Mesodermal cell (in vitro differentiated cells): ENCODE measurements around the gene USP35.

Source experiments
- H3K27ac ChIP-seq: 2 replicates; pipeline ENCODE4 v1.7.0; 2013; ENCODE audit warnings: mild to moderate bottlenecking, low read depth, low read length, moderate library complexity; ENCODE audit not compliant: severe bottlenecking
- H3K36me3 ChIP-seq: 2 replicates; pipeline ENCODE4 v1.7.1; 2013; ENCODE audit warnings: mild to moderate bottlenecking, low read length, moderate library complexity; ENCODE audit not compliant: control insufficient read depth, insufficient read depth
- H3K4me1 ChIP-seq: one replicate; pipeline ENCODE4 v1.7.1; 2013; ENCODE audit warnings: mild to moderate bottlenecking, low read length; ENCODE audit not compliant: insufficient read depth, control insufficient read depth, poor library complexity, severe bottlenecking
- H3K4me3 ChIP-seq: 2 replicates; pipeline ENCODE4 v1.7.0; 2013; ENCODE audit warnings: low read length, control low read depth, mild to moderate bottlenecking; ENCODE audit not compliant: insufficient read depth, poor library complexity, severe bottlenecking; ENCODE audit errors: extremely low read depth
- H3K9me3 ChIP-seq: 2 replicates; pipeline ENCODE4 v1.7.1; 2013; ENCODE audit warnings: mild to moderate bottlenecking, low read length, moderate library complexity; ENCODE audit not compliant: control insufficient read depth
- WGBS, 2 experiments: methylation state at CpG; one replicate each; pipeline ENCODE4 v1.1.5; 2013; ENCODE audit warnings: missing lambda C conversion rate in 2 of 2; ENCODE audit not compliant: insufficient coverage in 2 of 2; 5-methylcytosine and 5-hydroxymethylcytosine counted together

USP35 gene

DNA sequence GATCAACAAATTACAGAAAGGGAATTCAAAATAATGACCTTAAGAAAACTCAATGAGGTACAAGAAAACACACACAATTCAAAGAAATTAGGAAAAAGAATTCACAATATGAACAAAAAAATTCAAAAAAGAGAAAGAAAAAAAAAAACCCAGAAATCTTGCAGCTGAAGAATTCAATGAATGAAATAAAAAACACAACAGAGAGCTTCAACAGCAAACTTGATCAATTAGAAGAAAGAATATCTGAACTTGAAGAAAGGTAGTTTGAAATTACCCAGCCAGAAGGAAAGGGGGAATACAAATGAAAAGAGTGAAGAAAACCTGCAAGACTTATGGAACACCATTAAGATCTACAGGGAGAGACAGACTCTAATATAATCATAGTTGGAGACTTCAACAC is 52.8 kb downstream of the USP35 start:
- H3K27ac ChIP-seq: no peak overlapping the region
- H3K4me3 ChIP-seq: no peak overlapping the region
- H3K36me3 ChIP-seq: peaks cover 9% of the 10 kb centered on the region
- peaks cover 6% of the 10 kb centered on the region for H3K9me3 ChIP-seq
- H3K4me1 ChIP-seq: no peaks in the 10 kb centered on the region

DNA sequence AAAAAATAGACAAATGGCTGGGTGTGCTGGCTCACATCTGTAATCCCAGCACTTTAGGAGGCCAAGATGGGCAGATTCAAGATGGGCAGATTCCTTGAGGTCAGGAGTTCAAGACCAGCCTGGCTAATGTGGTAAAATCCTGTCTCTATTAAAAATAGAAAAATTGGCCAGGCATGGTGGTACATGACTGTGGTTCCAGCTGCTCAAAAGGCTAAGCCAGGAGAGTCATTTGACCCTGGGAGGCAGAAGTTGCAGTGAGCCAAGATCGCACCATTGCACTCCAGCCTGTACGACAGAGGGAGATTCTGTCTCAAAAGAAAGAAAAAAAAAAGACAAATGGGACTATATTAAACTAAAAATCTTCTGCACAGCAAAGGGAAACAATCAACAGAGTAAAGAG is 55.4 kb downstream of the USP35 start:
- Histone ChIP-seq H3K27ac (no peak overlapping the region), H3K36me3 (peaks cover 33% of the 10 kb centered on the region), H3K4me3 (no peak overlapping the region), H3K4me1 (no peaks in the 10 kb centered on the region), H3K9me3 (peaks cover 6% of the 10 kb centered on the region)
- 100% methylated on average over 1 of the region's 2 CpGs; no CpG with 5 or more reads in 1 of the 2 experiments for WGBS, 2 experiments

DNA sequence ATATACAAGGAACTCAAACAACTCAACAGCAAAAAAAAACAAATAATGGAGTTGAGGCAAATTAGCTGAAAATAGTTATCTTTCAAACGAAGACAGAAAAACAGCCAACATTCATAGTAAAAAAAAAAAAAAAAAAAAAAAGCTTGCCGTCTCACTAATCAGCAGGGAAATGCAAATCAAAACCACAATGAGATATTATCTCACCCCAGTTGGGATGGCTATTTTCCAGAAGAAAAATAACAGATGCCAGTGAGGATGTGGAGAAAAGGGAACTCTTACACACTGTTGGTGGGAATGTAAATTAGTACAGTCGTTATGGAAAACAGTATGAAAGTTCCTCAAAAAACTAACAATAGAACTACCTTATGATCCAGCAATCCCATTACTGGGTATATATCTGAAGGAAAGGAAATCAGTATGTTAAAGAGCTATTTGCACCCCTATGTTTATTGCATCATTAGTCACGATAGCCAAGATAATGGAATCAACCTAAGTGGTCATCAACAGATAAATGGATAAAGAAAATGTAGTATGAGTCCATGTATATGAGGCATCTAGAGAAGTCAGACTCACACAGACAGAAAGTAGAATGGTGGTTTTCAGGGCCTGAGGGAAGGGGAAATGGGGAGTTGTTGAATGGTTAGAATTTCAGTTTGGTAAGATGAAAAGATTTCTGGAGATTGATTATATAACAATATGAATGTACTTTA is 56.0 kb downstream of the USP35 start:
- no peak overlapping the region for H3K27ac ChIP-seq
- H3K4me3 ChIP-seq: no peak overlapping the region
- peaks cover 6% of the 10 kb centered on the region for H3K9me3 ChIP-seq
- WGBS, 2 experiments: 80 to 100% methylated on average over 1 of the region's 4 CpGs
- H3K36me3 ChIP-seq: peaks cover 40% of the 10 kb centered on the region
- H3K4me1 ChIP-seq: no peaks in the 10 kb centered on the region

DNA sequence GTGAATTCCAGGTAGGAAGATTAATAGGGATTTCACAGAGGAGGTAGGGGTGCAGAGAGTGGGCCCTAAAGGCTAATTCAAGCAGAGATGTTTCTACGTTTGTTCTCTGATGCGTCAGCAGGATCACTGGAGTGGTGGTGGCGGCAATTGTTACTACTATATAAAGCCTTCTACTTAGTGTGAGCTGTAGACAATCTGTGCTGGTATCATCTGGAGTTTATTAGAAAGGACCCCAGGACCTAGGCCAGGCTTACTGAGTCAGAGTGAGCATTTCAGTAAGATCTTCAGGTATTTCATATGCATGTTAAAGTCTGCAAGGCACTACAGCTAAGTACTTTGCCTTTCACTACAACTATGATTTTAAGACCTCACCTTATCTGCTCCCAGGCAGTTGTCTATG is 59.5 kb downstream of the USP35 start:
- WGBS, 2 experiments: 100% methylated on average over 1 of the region's 3 CpGs; no CpG with 5 or more reads in 1 of the 2 experiments
- no peak overlapping the region for H3K27ac ChIP-seq
- no peak overlapping the region for H3K4me3 ChIP-seq
- H3K4me1 ChIP-seq: peaks cover 8% of the 10 kb centered on the region
- peaks cover 49% of the 10 kb centered on the region for H3K36me3 ChIP-seq
- H3K9me3 ChIP-seq: no peaks in the 10 kb centered on the region

DNA sequence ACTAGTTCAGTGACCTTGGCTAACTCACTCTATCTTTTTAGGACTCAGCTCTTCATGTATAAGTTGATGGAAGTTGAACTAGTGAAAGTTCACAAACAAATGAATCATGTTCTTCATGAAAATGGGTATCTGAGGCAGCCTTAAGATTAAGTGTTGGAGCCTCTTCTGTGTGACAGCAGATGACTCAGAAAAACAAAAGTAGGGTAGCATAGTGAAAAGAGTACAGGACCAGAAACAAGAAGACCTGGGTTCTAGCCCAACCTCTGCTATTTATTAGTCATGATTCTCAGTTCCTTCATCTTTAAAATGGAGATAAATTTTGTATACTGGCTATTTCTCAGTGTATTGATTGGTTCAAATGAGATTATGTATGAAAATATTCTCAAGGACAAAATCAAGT is 60.2 kb downstream of the USP35 start:
- no peak overlapping the region for H3K27ac ChIP-seq
- no peaks in the 10 kb centered on the region for H3K9me3 ChIP-seq
- H3K4me3 ChIP-seq: no peak overlapping the region
- H3K36me3 ChIP-seq: peaks cover 48% of the 10 kb centered on the region
- peaks cover 9% of the 10 kb centered on the region for H3K4me1 ChIP-seq

DNA sequence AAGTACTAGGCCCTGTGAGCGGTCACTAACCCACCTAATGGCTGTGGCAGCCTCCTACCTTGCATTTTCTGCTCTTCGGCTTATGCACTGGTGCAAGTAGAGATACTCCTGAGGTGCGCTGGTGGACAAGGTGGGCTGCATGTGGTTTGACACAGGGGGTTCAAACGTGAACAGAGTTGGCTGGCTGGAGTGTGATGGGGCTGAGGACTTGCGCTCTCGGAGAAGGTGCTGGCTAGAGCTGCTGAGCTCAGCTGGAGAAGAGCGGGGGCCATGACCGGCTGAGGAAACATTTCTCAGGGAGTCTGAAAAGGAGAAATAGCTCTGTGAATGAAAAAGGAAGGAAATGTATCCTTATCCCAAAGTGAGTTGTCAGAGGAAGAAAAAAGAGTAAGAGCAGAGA is 61.4 kb downstream of the USP35 start:
- Histone ChIP-seq H3K9me3 (no peaks in the 10 kb centered on the region), H3K4me1 (peaks cover 12% of the 10 kb centered on the region), H3K36me3 (peaks cover 47% of the 10 kb centered on the region), H3K27ac (no peak overlapping the region), H3K4me3 (no peak overlapping the region)
- 92 to 98% methylated on average over 8 of the region's 8 CpGs for WGBS, 2 experiments

DNA sequence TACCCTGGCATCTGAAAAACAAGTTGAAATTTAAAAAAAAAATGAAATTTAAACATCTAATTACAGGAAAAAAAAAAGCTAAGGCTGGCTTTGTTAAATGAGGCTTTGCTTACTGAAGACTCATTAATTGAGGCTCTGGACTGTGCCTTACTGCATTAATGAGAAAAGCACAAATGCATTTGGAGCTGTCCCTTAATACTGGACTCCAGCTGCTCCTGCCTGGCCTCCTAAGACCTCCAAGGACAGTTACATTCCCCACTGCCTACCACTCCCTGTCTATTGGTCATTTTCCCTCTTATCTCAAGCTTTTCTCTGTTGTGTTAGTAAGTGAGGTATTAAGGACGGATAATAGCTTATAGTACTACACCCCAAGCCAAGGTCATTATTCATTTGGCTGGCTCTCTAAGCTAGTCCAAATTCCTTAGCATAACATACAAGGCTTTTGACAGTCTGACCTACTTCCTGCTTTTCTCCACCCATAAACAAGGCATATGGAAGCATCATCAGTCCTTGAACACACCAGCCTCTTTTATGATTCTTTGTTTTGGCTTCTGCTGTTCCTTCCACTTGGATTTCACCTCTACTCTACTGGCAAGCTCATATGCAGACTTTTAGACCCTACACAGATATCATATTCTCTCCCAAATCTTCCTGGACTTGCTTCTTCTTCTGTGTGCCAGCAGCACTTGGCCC is 62.5 kb downstream of the USP35 start:
- no CpG with 5 or more reads among the region's 1 CpG for WGBS, 2 experiments
- no peak overlapping the region for H3K4me3 ChIP-seq
- peaks cover 43% of the 10 kb centered on the region for H3K36me3 ChIP-seq
- peaks cover 12% of the 10 kb centered on the region for H3K4me1 ChIP-seq
- H3K27ac ChIP-seq: no peak overlapping the region
- no peaks in the 10 kb centered on the region for H3K9me3 ChIP-seq

DNA sequence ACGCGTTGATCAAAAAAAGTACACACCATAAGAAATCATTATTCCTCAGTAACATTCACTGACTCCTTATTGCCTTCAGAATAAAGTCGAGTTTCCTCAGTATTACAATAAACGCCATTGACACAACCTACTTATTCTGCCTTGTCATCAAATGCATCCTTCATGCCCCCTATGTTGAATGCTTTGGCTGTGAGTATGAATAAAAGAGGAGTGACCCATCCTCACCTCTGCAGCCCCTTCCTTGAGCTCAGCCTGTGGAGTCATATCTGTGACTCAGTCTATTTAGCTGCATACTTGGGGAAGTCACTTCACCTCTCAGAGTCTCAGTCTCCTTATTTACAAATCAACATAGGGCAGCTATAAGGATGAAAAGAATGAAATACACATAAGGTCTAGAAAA is 65.1 kb downstream of the USP35 start:
- Histone ChIP-seq H3K27ac (no peak overlapping the region), H3K4me1 (peaks cover 22% of the 10 kb centered on the region), H3K4me3 (no peak overlapping the region), H3K36me3 (peaks cover 19% of the 10 kb centered on the region), H3K9me3 (no peaks in the 10 kb centered on the region)
- WGBS, 2 experiments: 95 to 100% methylated on average over 3 of the region's 4 CpGs

DNA sequence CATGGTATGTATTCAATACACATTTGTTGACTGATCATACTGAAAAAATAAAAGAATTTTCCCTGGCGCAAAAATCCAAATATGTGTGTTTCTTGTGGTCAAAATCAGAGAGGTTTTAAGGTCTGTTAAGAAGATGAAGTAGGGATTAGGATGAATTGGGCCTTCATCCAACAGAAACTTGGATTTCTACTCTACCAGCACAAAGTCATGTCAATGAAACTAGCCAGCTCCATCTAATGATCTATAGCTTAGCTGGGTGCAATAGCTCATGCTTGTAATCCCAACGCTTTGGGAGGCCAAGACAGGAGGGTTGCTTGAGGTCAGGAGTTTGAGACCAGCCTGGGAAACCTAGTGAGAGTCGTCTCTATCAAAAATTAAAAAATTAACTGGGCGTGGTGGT is 65.5 kb downstream of the USP35 start:
- 88 to 100% methylated on average over 3 of the region's 4 CpGs for WGBS, 2 experiments
- Histone ChIP-seq H3K9me3 (no peaks in the 10 kb centered on the region), H3K36me3 (peaks cover 14% of the 10 kb centered on the region), H3K4me1 (peaks cover 22% of the 10 kb centered on the region), H3K4me3 (no peak overlapping the region), H3K27ac (no peak overlapping the region)

DNA sequence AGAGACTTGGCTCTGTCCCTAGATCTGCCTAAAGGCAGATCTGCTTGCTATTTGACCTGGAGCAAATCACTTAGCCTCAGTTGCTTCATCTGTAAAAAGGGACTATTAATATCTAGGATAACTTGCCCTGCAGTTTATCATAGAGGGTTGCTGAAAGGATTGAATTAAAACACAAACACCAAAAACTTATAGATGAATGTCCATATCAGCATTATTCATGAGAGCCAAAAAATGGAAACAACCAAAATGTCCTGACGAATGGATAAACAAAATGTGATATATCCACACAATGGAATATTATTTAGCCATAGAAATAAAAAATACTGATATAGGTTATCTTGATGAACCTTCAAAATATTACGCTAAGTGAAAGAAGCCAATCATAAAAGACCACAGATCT is 67.2 kb downstream of the USP35 start:
- Histone ChIP-seq H3K4me3 (no peak overlapping the region), H3K4me1 (peaks cover 22% of the 10 kb centered on the region), H3K27ac (no peak overlapping the region), H3K9me3 (no peaks in the 10 kb centered on the region), H3K36me3 (no peaks in the 10 kb centered on the region)
- WGBS, 2 experiments: 100% methylated on average over 1 of the region's 2 CpGs; no CpG with 5 or more reads in 1 of the 2 experiments

DNA sequence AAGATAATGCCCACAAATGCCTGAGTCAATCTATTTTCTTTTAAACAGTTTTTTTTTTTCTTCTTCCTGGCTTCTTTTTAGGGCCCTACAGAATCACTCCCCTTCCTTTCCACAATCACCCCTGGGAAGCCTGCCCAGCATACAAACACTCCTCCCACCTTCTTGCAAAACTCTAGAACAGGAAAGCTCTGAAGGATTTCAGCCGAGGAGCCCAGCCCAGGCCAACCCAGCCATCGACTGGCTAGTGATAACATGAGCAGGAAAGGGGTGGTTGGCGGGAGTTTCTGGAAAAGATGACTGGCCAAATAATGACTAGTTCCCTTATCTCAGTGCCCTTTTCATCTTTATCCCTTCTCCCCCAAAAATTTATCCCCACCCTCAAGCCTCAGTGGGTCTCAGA is 68.2 kb downstream of the USP35 start:
- Histone ChIP-seq H3K27ac (peak overlapping the region; percentile 2), H3K4me1 (peaks cover 15% of the 10 kb centered on the region), H3K9me3 (no peaks in the 10 kb centered on the region), H3K36me3 (no peaks in the 10 kb centered on the region), H3K4me3 (no peak overlapping the region)
- 83% methylated on average over 2 of the region's 3 CpGs; no CpG with 5 or more reads in 1 of the 2 experiments for WGBS, 2 experiments
